ENCODE data around the gene TRNT1.
A peak's percentile ranks its signal among the peaks of the same experiment; 100 is the strongest.

- TF ChIP-seq CBX3 (IDR thresholded peaks at IDR 0.05; ENCODE audit: low read depth) = no peak
- no peak for TF ChIP-seq POLR2A (IDR thresholded peaks at IDR 0.05; ENCODE audit: borderline replicate concordance, extremely low read depth, insufficient read depth, insufficient read length)
- no peak for TF ChIP-seq POLR2AphosphoS5 (IDR thresholded peaks at IDR 0.05; ENCODE audit: low read depth, low read length)
- peak in 2 of 3 experiments; percentile 29 to 45; a peak in 4 of 6 replicates for TF ChIP-seq CTCF (IDR thresholded peaks at IDR 0.05 in 2 of 3, conservative IDR thresholded peaks at IDR 0.05 in 1 of 3; ENCODE audit: borderline replicate concordance in 1 of 3, insufficient read depth in 1 of 3, low read depth in 2 of 3, low read length in 2 of 3)
- peak; percentile 42 for TF ChIP-seq RAD21 (IDR thresholded peaks at IDR 0.05; ENCODE audit: low read depth)
- no peak for TF ChIP-seq EZH2 (IDR thresholded peaks at IDR 0.05)
- TF ChIP-seq EGR1 (IDR thresholded peaks at IDR 0.05; ENCODE audit: low read depth) = no peak
- TF ChIP-seq REST (IDR thresholded peaks at IDR 0.05; ENCODE audit: low read depth) = no peak
- no peak for TF ChIP-seq SIN3A (IDR thresholded peaks at IDR 0.05; ENCODE audit: low read depth)
- TF ChIP-seq YY1 (IDR thresholded peaks at IDR 0.05; ENCODE audit: extremely low read depth, insufficient replicate concordance, low read depth, low read length) = no peak
- no peak for TF ChIP-seq SP1 (IDR thresholded peaks at IDR 0.05; ENCODE audit: low read depth)
These were observed 44.3 kb downstream of the TRNT1 start for GRCh38 chr3:3170998-3171397.
